ENCODE results near the gene IGIP.

DNA sequence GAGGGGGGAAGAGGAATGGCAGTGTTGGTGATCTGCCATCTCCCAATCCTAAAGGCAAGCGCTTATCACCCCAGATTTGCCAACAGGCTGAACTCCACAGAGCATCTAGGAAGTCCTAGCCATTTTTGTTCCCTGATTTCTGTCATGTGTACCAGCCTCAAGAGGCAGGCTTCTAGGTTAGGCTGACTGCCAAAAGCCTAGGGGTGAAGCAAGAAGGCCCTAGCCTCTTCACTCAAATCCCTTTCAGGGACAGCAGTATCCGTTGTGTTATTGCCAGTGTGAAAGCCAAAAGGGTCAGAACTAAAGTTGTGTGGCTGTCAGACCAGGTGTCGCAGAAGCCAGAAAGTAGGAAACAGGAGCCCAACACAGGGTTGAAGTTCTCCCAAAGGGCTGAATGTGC is 14.7 kb downstream of the IGIP start:
- no peak for TF ChIP-seq EZH2 (IDR thresholded peaks at IDR 0.05; ENCODE audit: borderline replicate concordance, low read depth, low read length, poor library complexity, severe bottlenecking)
- TF ChIP-seq, protein P1, sequence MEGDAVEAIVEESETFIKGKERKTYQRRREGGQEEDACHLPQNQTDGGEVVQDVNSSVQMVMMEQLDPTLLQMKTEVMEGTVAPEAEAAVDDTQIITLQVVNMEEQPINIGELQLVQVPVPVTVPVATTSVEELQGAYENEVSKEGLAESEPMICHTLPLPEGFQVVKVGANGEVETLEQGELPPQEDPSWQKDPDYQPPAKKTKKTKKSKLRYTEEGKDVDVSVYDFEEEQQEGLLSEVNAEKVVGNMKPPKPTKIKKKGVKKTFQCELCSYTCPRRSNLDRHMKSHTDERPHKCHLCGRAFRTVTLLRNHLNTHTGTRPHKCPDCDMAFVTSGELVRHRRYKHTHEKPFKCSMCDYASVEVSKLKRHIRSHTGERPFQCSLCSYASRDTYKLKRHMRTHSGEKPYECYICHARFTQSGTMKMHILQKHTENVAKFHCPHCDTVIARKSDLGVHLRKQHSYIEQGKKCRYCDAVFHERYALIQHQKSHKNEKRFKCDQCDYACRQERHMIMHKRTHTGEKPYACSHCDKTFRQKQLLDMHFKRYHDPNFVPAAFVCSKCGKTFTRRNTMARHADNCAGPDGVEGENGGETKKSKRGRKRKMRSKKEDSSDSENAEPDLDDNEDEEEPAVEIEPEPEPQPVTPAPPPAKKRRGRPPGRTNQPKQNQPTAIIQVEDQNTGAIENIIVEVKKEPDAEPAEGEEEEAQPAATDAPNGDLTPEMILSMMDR (conservative IDR thresholded peaks at IDR 0.05; ENCODE audit: low read depth, low read length), result no peak
